ENCODE data around the gene USP40. TPM values are rescaled to one million over a fixed set of nuclear protein-coding genes. Genes with fewer than 3 reads are reported as not detected.

The USP40 gene
- total RNA-seq, 1 experiment from 2014 or later: 34.9 TPM

GRCh38 chr2:233503481-233503880 is 63.1 kb downstream of the USP40 start:
- intact Hi-C loops (cut with micrococcal nuclease): no loop called here

More at GRCh38 chr2:233503481-233503880, 63.1 kb downstream of the USP40 start:
- Histone ChIP-seq H3K79me2 (ENCODE audit: insufficient read depth, low read length) (no peaks in the 10 kb centered on the region), H3K4me3 (replicated peaks in 1 of 2; ENCODE audit: low read depth in 1 of 2, low read length in 2 of 2) (no peak overlapping the region), H3K4me1 (ENCODE audit: control insufficient read depth in 1 of 2, insufficient read depth in 2 of 2, low read length in 2 of 2) (no peaks in the 10 kb centered on the region), H3K9me2 (ENCODE audit: insufficient read depth) (no peaks in the 10 kb centered on the region), H3K4me2 (ENCODE audit: low read length) (no peak overlapping the region), H4K20me1 (ENCODE audit: insufficient read depth) (no peaks in the 10 kb centered on the region), H2AFZ (ENCODE audit: low read depth, low read length, poor library complexity, severe bottlenecking) (no peak overlapping the region), H3K27me3 (ENCODE audit: insufficient read depth, low read length) (no peaks in the 10 kb centered on the region), H3K9me3 (ENCODE audit: control insufficient read depth in 1 of 2, insufficient read depth in 1 of 2, low read depth in 1 of 2, low read length in 2 of 2) (0 out of 4 replicates have a peak, but pooled peaks cover 0 to 5% of the 10 kb centered on the region in 2 experiments), H3K36me3 (ENCODE audit: control insufficient read depth in 1 of 2, insufficient read depth in 2 of 2, low read length in 2 of 2) (peaks cover 0 to 6% of the 10 kb centered on the region in 2 experiments; a peak in 1 of 4 replicates), H3K9ac (ENCODE audit: low read length) (no peak overlapping the region), H3K27ac (ENCODE audit: low read depth, low read length) (no peak overlapping the region)
- TF ChIP-seq POLR2A (IDR thresholded peaks at IDR 0.05; ENCODE audit: borderline replicate concordance, extremely low read depth, insufficient read depth, insufficient read length) (no peak), ZNF274 (IDR thresholded peaks at IDR 0.05; ENCODE audit: low read depth, low read length) (no peak), YY1 (IDR thresholded peaks at IDR 0.05; ENCODE audit: extremely low read depth, insufficient replicate concordance, low read depth, low read length) (no peak), SP1 (IDR thresholded peaks at IDR 0.05; ENCODE audit: low read depth) (no peak), JUND (IDR thresholded peaks at IDR 0.05) (no peak), EGR1 (IDR thresholded peaks at IDR 0.05; ENCODE audit: low read depth) (no peak), EZH2 (IDR thresholded peaks at IDR 0.05) (no peak), SRF (IDR thresholded peaks at IDR 0.05; ENCODE audit: low read depth) (no peak), EZH2phosphoT487 (IDR thresholded peaks at IDR 0.05; ENCODE audit: borderline replicate concordance) (no peak), POLR2AphosphoS5 (IDR thresholded peaks at IDR 0.05; ENCODE audit: low read depth, low read length) (no peak), TCF7L2 (IDR thresholded peaks at IDR 0.05; ENCODE audit: borderline replicate concordance, extremely low read depth, insufficient read depth, insufficient read length) (no peak), RAD21 (IDR thresholded peaks at IDR 0.05; ENCODE audit: low read depth) (no peak), CBX3 (IDR thresholded peaks at IDR 0.05; ENCODE audit: low read depth) (no peak), ZFX (IDR thresholded peaks at IDR 0.05) (no peak)
- TF ChIP-seq, protein P1, sequence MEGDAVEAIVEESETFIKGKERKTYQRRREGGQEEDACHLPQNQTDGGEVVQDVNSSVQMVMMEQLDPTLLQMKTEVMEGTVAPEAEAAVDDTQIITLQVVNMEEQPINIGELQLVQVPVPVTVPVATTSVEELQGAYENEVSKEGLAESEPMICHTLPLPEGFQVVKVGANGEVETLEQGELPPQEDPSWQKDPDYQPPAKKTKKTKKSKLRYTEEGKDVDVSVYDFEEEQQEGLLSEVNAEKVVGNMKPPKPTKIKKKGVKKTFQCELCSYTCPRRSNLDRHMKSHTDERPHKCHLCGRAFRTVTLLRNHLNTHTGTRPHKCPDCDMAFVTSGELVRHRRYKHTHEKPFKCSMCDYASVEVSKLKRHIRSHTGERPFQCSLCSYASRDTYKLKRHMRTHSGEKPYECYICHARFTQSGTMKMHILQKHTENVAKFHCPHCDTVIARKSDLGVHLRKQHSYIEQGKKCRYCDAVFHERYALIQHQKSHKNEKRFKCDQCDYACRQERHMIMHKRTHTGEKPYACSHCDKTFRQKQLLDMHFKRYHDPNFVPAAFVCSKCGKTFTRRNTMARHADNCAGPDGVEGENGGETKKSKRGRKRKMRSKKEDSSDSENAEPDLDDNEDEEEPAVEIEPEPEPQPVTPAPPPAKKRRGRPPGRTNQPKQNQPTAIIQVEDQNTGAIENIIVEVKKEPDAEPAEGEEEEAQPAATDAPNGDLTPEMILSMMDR (IDR thresholded peaks at IDR 0.05 in 2 of 3, conservative IDR thresholded peaks at IDR 0.05 in 1 of 3; ENCODE audit: borderline replicate concordance in 1 of 3, insufficient read depth in 1 of 3, low read depth in 2 of 3, low read length in 2 of 3): no peak
- TF ChIP-seq, protein P2, sequence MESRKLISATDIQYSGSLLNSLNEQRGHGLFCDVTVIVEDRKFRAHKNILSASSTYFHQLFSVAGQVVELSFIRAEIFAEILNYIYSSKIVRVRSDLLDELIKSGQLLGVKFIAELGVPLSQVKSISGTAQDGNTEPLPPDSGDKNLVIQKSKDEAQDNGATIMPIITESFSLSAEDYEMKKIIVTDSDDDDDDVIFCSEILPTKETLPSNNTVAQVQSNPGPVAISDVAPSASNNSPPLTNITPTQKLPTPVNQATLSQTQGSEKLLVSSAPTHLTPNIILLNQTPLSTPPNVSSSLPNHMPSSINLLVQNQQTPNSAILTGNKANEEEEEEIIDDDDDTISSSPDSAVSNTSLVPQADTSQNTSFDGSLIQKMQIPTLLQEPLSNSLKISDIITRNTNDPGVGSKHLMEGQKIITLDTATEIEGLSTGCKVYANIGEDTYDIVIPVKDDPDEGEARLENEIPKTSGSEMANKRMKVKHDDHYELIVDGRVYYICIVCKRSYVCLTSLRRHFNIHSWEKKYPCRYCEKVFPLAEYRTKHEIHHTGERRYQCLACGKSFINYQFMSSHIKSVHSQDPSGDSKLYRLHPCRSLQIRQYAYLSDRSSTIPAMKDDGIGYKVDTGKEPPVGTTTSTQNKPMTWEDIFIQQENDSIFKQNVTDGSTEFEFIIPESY (IDR thresholded peaks at IDR 0.05; ENCODE audit: extremely low read depth, insufficient replicate concordance, low read length): no peak
- TF ChIP-seq, protein P3, sequence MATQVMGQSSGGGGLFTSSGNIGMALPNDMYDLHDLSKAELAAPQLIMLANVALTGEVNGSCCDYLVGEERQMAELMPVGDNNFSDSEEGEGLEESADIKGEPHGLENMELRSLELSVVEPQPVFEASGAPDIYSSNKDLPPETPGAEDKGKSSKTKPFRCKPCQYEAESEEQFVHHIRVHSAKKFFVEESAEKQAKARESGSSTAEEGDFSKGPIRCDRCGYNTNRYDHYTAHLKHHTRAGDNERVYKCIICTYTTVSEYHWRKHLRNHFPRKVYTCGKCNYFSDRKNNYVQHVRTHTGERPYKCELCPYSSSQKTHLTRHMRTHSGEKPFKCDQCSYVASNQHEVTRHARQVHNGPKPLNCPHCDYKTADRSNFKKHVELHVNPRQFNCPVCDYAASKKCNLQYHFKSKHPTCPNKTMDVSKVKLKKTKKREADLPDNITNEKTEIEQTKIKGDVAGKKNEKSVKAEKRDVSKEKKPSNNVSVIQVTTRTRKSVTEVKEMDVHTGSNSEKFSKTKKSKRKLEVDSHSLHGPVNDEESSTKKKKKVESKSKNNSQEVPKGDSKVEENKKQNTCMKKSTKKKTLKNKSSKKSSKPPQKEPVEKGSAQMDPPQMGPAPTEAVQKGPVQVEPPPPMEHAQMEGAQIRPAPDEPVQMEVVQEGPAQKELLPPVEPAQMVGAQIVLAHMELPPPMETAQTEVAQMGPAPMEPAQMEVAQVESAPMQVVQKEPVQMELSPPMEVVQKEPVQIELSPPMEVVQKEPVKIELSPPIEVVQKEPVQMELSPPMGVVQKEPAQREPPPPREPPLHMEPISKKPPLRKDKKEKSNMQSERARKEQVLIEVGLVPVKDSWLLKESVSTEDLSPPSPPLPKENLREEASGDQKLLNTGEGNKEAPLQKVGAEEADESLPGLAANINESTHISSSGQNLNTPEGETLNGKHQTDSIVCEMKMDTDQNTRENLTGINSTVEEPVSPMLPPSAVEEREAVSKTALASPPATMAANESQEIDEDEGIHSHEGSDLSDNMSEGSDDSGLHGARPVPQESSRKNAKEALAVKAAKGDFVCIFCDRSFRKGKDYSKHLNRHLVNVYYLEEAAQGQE (IDR thresholded peaks at IDR 0.05; ENCODE audit: low read depth): no peak
- no TSS peak for BruUV-seq (replicated peaks)
- POLR2A ChIA-PET: no interaction called here
- RAD21 ChIA-PET (ENCODE audit: low non-redundant PET in 1 of 2, low total read pairs in 2 of 2, uncharacterized antibody in 2 of 2, unreplicated experiment in 2 of 2): no interaction called here
- DNase-seq (ENCODE audit: low read depth, low spot score): no peak
- CTCF ChIA-PET: no interaction called here
- ATAC-seq: no peak

All from HCT116 (cell line).